Measurements from ENCODE around the gene KRT17. TPM values are rescaled to one million over a fixed set of nuclear protein-coding genes. Genes with fewer than 3 reads are reported as not detected.
"Not testable (repeated sequence)": the region's sequence is repeated elsewhere in the genome, so short reads cannot be mapped to it uniquely, and the experiment has no call there.

Gene KRT17
- total RNA-seq, 1 experiment from 2014 or later: 29.0 TPM

DNA sequence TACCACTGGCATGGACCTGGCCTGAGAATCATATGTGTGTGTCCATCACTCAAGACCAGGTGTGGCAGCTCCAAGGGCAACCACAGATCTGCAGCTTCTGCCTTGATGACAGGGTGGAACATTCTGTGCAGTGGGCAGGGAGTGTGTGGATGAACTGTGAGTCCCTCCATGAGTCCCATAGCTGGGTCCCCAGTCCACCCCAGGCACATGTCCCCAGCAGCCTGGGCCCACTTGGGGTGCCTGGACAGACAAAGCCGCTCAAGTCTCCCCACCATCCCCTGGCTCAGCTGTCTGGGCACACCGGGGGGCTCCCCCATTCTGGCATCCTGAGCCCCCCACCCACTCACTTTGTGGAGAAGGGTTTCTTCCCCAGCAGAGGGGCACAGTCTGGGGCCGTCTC is 7.2 kb downstream of the KRT17 start:
- Histone ChIP-seq H3F3A (ENCODE audit: insufficient read depth, low read depth) (peaks cover 12% of the 10 kb centered on the region; the same call in 1 of the 2 replicates), H3K4me1 (replicated peaks; ENCODE audit: insufficient read depth) (peaks cover 32% of the 10 kb centered on the region), H4K20me1 (ENCODE audit: insufficient read depth) (no peaks in the 10 kb centered on the region), H3K79me2 (ENCODE audit: low read depth) (no peaks in the 10 kb centered on the region), H3K4me2 (no peak overlapping the region), H2AFZ (no peak overlapping the region), H3K9me2 (ENCODE audit: insufficient read depth) (no peaks in the 10 kb centered on the region), H3K27ac (no peak overlapping the region), H3K9me3 (ENCODE audit: insufficient read depth, low read depth) (no peaks in the 10 kb centered on the region), H3K27me3 (ENCODE audit: insufficient read depth, low read depth) (no peaks in the 10 kb centered on the region), H3K4me3 (no peak overlapping the region), H3K36me3 (ENCODE audit: low read depth) (no peaks in the 10 kb centered on the region)
- TF ChIP-seq, protein P1, sequence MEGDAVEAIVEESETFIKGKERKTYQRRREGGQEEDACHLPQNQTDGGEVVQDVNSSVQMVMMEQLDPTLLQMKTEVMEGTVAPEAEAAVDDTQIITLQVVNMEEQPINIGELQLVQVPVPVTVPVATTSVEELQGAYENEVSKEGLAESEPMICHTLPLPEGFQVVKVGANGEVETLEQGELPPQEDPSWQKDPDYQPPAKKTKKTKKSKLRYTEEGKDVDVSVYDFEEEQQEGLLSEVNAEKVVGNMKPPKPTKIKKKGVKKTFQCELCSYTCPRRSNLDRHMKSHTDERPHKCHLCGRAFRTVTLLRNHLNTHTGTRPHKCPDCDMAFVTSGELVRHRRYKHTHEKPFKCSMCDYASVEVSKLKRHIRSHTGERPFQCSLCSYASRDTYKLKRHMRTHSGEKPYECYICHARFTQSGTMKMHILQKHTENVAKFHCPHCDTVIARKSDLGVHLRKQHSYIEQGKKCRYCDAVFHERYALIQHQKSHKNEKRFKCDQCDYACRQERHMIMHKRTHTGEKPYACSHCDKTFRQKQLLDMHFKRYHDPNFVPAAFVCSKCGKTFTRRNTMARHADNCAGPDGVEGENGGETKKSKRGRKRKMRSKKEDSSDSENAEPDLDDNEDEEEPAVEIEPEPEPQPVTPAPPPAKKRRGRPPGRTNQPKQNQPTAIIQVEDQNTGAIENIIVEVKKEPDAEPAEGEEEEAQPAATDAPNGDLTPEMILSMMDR (conservative IDR thresholded peaks at IDR 0.05): no peak
- no peak for TF ChIP-seq EZH2 (IDR thresholded peaks at IDR 0.05; ENCODE audit: low read depth)
- no TSS peak for BruUV-seq (replicated peaks)
- ChIA-PET CTCF (no interaction called here), POLR2A (ENCODE audit: unreplicated experiment) (interaction anchor here (0.7 kb wide), 1 partner anchor 23 kb away, joined by 5 read pairs; no protein-coding TSS in a partner anchor)
- intact Hi-C loops (cut with micrococcal nuclease; ENCODE audit: unreplicated experiment): no loop called here
- DNase-seq: no peak

DNA sequence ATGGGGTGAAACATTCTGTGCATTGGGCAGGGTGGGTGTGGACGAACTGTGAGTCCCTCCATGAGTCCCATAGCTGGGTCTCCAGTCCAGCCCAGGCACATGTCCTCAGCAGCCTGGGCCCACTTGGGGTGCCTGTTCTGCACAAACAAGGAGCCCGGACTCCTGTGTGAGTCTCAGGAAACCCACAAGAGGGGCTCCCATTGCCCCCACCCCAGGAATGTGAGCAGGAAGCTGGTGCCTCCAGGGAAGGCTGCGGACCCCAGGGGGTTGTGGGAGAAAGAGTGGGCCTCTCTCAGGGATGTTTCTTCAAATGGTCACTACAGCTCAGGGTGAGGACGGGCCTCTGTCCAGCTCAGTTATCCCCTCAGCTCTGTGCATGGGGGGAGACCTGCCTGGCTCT is 7.9 kb downstream of the KRT17 start:
- POLR2A ChIA-PET (ENCODE audit: unreplicated experiment); intact Hi-C loops (cut with micrococcal nuclease; ENCODE audit: unreplicated experiment): not testable (repeated sequence)
- H3K4me1 ChIP-seq (replicated peaks; ENCODE audit: insufficient read depth): peaks cover 38% of the 10 kb centered on the region

DNA sequence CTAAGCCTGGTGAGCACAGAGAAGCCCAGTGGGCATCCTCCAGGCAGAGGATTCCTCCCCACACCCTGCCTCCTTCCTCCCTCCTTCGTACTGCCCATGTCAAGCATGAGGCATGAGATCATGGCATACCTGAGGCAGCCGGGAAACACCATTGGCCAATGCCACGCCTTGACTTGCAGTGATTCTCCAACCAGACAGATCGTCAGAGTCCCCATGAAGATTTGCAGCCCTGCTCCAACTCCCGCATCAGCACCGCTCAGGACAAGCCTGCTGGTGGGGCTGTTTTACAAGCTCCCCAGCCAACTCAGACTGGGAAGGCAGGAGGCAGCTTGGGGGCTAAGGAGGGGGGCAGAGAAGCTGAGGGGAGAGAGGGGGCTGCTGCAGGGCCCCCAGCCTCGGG is 8.9 kb downstream of the KRT17 start:
- Histone ChIP-seq H3K4me3 (no peak overlapping the region), H2AFZ (no peak overlapping the region), H4K20me1 (ENCODE audit: insufficient read depth) (no peaks in the 10 kb centered on the region), H3K27me3 (ENCODE audit: insufficient read depth, low read depth) (no peaks in the 10 kb centered on the region), H3F3A (ENCODE audit: insufficient read depth, low read depth) (peaks cover 15% of the 10 kb centered on the region; the same call in 1 of the 2 replicates), H3K36me3 (ENCODE audit: low read depth) (no peaks in the 10 kb centered on the region), H3K9me2 (ENCODE audit: insufficient read depth) (no peaks in the 10 kb centered on the region), H3K4me2 (no peak overlapping the region), H3K4me1 (replicated peaks; ENCODE audit: insufficient read depth) (peaks cover 38% of the 10 kb centered on the region), H3K9me3 (ENCODE audit: insufficient read depth, low read depth) (no peaks in the 10 kb centered on the region), H3K79me2 (ENCODE audit: low read depth) (no peaks in the 10 kb centered on the region), H3K27ac (no peak overlapping the region)
- CTCF ChIA-PET: no interaction called here
- BruUV-seq (replicated peaks): no TSS peak
- POLR2A ChIA-PET (ENCODE audit: unreplicated experiment): interaction anchor here (0.7 kb wide), 1 partner anchor 203 kb away, joined by 4 read pairs; no protein-coding TSS in a partner anchor
- intact Hi-C loops (cut with micrococcal nuclease; ENCODE audit: unreplicated experiment): no loop called here
- peak; percentile 76 to 89 for DNase-seq
- TF ChIP-seq, protein P1 (conservative IDR thresholded peaks at IDR 0.05): no peak; the same call in 1 of the 2 replicates
- TF ChIP-seq EZH2 (IDR thresholded peaks at IDR 0.05; ENCODE audit: low read depth): no peak

More for the DNA sequence above, 7.9 kb downstream of the KRT17 start:
- H3K4me2 ChIP-seq; H3K9me2 ChIP-seq (ENCODE audit: insufficient read depth); BruUV-seq (replicated peaks); H3K27ac ChIP-seq; H4K20me1 ChIP-seq (ENCODE audit: insufficient read depth); H3K79me2 ChIP-seq (ENCODE audit: low read depth); CTCF ChIA-PET; H3K36me3 ChIP-seq (ENCODE audit: low read depth); H3K4me3 ChIP-seq; H3K27me3 ChIP-seq (ENCODE audit: insufficient read depth, low read depth); H3K9me3 ChIP-seq (ENCODE audit: insufficient read depth, low read depth); H2AFZ ChIP-seq; DNase-seq: not testable (repeated sequence)
- peaks cover 15% of the 10 kb centered on the region; the same call in 1 of the 2 replicates for H3F3A ChIP-seq (ENCODE audit: insufficient read depth, low read depth)

DNA sequence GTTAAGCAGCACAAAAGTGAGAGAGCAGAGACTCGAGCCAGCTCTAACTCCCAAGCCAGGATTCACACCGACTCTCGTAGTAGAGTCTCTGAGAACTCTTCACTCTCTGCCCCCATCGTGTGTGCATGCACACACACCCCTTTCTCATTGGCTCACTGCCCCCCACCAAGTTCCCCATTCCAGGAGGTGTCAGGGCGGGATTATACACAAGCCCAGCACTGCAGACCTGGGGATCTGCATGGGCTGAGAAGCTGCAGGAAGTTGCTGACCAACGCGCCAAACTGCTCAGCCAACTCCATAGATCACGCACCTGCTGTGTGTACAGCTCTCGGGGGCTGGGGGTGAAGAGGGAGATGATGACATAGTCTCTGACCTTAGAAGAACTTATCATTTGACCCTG is 9.6 kb downstream of the KRT17 start:
- H3K4me2 ChIP-seq; H3K9me3 ChIP-seq (ENCODE audit: insufficient read depth, low read depth); H2AFZ ChIP-seq; H3K79me2 ChIP-seq (ENCODE audit: low read depth); POLR2A ChIA-PET (ENCODE audit: unreplicated experiment); H3K27ac ChIP-seq; H3K27me3 ChIP-seq (ENCODE audit: insufficient read depth, low read depth); H4K20me1 ChIP-seq (ENCODE audit: insufficient read depth); DNase-seq; CTCF ChIA-PET; BruUV-seq (replicated peaks); H3K9me2 ChIP-seq (ENCODE audit: insufficient read depth); intact Hi-C loops (cut with micrococcal nuclease; ENCODE audit: unreplicated experiment); H3K36me3 ChIP-seq (ENCODE audit: low read depth); H3K4me3 ChIP-seq: not testable (repeated sequence)
- H3K4me1 ChIP-seq (replicated peaks; ENCODE audit: insufficient read depth): peaks cover 38% of the 10 kb centered on the region
- peaks cover 15% of the 10 kb centered on the region; the same call in 1 of the 2 replicates for H3F3A ChIP-seq (ENCODE audit: insufficient read depth, low read depth)

All from PC-9 (cell line).